Tibial artery (tissue), 4 donors: ENCODE measurements around the gene KDM1A.
A peak's percentile ranks its signal among the peaks of the same experiment; 100 is the strongest.

Experiments used
- DNase-seq, 2 donors: peaks; one replicate each; pipeline ENCODE4 v3.0.0-alpha.2; 2019
- H3K27ac ChIP-seq, 2 donors: fragments of 200-600 bp; sonication (generic) in 1 of 2; 1 replicate in 1 of 2; 2 replicates in 1 of 2; pipeline ENCODE4 v1.5.1; 2018 to 2019; ENCODE audit warnings: mild to moderate bottlenecking in 1 of 2
- H3K27me3 ChIP-seq, 2 donors: fragments of 200-600 bp; sonication (generic) in 1 of 2; one replicate each; pipeline versions ENCODE4 v1.5.1 to v1.6.0; 2016 to 2019
- H3K36me3 ChIP-seq, 3 donors: fragments of 200-600 bp; sonication (generic) in 2 of 3; one replicate each; pipeline ENCODE4 v1.5.1; 2016 to 2019; ENCODE audit warnings: mild to moderate bottlenecking in 2 of 3
- H3K4me1 ChIP-seq, 4 donors: fragments of 200-600 bp; sonication (generic) in 2 of 4; 1 replicate in 3 of 4; 2 replicates in 1 of 4; pipeline ENCODE4 v1.5.1; 2016 to 2019
- H3K4me3 ChIP-seq, 2 donors: fragments of 200-600 bp; sonication (generic) in 1 of 2; 1 replicate in 1 of 2; 2 replicates in 1 of 2; pipeline ENCODE4 v1.5.1; 2018 to 2019; ENCODE audit warnings: mild to moderate bottlenecking in 2 of 2
- H3K9me3 ChIP-seq, 3 donors: fragments of 200-600 bp; sonication (generic) in 1 of 3; one replicate each; pipeline ENCODE4 v1.5.1; 2016 to 2019
- intact Hi-C: fragments of 100-400 bp; cut with DNase I; formaldehyde crosslinking; loops from one replicate; pipeline ENCODE4 v1.15.0; 2023; ENCODE audit warnings: low total_unique reads
- TF ChIP-seq, protein P1 (sequence below), 2 experiments: fragments of 200-600 bp in 1 of 2; fragments of 450-650 bp in 1 of 2; IDR thresholded peaks; one replicate each; pipeline ENCODE4 v1.5.1; 2017 to 2019; ENCODE audit warnings: antibody characterized with exemption in 2 of 2, mild to moderate bottlenecking in 1 of 2, moderate library complexity in 1 of 2

Gene KDM1A

DNA sequence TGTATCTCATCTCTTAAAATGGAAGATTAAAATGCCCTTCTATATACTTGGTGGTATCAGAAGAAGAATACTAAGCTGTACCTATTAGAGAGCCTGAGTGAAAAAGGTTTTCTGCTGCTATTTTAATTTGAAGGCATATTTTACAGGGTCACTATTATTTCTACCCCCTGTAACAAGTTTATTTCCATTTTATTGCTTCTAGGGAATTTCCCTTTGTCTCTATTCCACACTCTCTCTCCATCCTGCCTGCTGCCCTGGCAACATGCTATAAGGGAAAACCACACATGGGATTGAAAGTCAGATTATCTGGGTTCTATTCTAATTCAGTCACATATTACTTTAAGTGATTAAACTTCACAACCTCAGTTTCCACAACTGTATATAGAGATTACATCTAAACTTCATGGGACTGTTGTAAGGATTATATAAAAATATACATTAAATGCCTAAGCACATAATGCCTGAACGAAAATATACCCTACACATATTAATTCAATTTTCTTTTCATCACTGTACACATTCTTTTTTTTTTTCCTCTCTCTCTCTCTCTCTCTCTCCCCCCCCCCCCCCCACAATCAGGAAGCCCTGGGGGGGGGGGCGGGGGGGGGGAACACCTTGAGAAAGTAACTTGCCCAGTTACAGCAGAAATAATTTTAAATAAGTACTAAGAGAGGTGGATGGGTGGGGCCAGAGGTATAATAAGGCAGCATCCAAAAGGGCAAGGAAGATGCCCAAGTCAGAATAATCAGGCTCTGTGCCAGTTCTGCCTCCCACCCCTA lies 97.8 kb downstream of the KDM1A start:
- TF ChIP-seq, protein P1, sequence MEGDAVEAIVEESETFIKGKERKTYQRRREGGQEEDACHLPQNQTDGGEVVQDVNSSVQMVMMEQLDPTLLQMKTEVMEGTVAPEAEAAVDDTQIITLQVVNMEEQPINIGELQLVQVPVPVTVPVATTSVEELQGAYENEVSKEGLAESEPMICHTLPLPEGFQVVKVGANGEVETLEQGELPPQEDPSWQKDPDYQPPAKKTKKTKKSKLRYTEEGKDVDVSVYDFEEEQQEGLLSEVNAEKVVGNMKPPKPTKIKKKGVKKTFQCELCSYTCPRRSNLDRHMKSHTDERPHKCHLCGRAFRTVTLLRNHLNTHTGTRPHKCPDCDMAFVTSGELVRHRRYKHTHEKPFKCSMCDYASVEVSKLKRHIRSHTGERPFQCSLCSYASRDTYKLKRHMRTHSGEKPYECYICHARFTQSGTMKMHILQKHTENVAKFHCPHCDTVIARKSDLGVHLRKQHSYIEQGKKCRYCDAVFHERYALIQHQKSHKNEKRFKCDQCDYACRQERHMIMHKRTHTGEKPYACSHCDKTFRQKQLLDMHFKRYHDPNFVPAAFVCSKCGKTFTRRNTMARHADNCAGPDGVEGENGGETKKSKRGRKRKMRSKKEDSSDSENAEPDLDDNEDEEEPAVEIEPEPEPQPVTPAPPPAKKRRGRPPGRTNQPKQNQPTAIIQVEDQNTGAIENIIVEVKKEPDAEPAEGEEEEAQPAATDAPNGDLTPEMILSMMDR (IDR thresholded peaks at IDR 0.05), result no peak
- intact Hi-C loops, result no loop called here
- Histone ChIP-seq H3K27me3 (no peaks in the 10 kb centered on the region), H3K27ac (no peak overlapping the region), H3K9me3 (no peaks in the 10 kb centered on the region), H3K36me3 (no peaks in the 10 kb centered on the region), H3K4me3 (no peak overlapping the region), H3K4me1 (peaks cover 0 to 67% (median 13%) of the 10 kb centered on the region in 4 donors)
- no peak for DNase-seq

DNA sequence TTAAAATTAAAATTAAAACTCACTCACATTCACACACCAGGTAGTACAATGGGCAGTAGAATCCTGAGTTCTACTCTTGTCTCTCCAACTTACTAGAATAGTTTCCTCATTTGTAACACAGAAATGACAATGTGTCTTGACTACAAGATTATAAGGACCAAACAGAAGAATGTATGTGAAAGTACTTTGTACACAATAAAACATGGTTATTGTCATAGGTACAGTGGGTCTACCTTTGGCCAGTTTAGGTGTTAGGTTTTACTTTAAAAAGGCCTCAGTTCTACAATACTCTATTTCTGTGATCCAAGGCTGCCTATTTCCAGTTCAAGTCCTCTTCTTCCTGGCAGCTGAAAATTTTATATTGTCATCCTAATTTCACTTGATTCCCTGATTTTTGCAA lies 99.1 kb downstream of the KDM1A start:
- Histone ChIP-seq H3K4me1 (peaks cover 0 to 70% (median 22%) of the 10 kb centered on the region in 4 donors), H3K36me3 (no peaks in the 10 kb centered on the region), H3K27ac (peak overlapping the region in 1 of 2 donors; percentile 25), H3K9me3 (no peaks in the 10 kb centered on the region), H3K4me3 (no peak overlapping the region), H3K27me3 (no peaks in the 10 kb centered on the region)
- no peak for DNase-seq
- TF ChIP-seq, protein P1 (IDR thresholded peaks at IDR 0.05), result no peak
- intact Hi-C loops, result no loop called here

DNA sequence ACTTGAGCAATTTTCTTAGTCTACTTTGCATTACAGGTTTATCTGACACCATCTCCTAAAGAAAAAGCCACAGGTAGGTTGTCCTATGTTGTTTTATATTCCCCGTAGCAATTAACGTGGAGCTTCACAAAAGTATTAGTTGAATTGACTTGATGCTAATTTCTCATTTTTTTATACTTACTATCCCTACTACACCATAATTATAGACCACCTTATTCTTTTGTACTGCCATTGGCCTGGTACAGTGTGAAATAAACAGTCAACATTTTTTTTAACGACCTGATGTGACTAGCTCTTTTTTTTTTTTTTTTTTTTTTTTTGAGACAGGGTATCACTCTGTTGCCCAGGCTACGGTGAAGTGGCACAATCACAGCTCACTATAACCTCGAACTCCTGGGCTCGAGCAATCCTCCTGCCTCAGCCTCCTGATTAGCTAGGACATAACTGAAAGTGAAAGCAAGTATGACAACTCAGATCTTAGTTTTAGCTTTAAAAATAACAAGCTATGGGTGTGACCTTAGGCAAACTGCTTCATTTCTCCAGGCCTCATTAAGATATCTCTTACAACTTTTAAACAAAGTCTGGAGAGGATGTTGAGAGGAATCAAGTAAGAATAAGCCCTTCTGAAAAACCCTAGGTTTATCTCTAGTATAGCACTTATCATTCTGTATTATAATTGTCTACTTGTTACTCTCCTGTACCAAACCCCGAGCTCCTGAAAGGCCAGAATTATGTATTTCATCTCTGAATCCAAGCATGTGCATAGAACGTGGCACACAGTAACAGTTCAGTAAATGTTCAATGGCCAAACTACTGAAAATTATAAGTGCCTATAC lies 99.9 kb downstream of the KDM1A start:
- Histone ChIP-seq H3K4me3 (peak overlapping the region; percentile 6 to 14), H3K27me3 (no peaks in the 10 kb centered on the region), H3K36me3 (no peaks in the 10 kb centered on the region), H3K27ac (peak overlapping the region in 1 of 2 donors; percentile 25), H3K4me1 (peaks cover 0 to 70% (median 25%) of the 10 kb centered on the region in 4 donors), H3K9me3 (no peaks in the 10 kb centered on the region)
- intact Hi-C loops, result no loop called here
- no peak for DNase-seq
- TF ChIP-seq, protein P1 (IDR thresholded peaks at IDR 0.05), result no peak

DNA sequence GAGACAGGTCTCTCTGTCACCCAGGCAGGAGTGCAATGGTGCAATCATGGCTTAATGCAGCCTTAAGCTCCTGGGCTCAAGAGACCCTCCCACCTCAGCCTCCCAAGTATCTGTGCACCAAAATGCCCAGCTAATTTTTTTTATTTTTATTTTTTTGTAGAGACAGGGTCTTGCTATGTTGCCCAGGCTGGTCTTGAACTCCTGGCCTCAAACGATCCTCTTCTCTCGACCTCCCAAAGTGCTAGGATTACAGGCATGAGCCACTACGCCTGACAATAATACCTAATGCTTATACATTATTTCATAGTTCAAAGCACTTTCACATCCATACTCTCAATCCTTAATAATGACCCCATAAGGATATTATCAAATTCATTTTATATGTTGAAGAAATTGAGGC lies 101.1 kb downstream of the KDM1A start:
- intact Hi-C loops, result no loop called here
- TF ChIP-seq, protein P1 (IDR thresholded peaks at IDR 0.05), result no peak
- no peak for DNase-seq
- Histone ChIP-seq H3K27me3 (no peaks in the 10 kb centered on the region), H3K36me3 (no peaks in the 10 kb centered on the region), H3K4me3 (no peak overlapping the region), H3K9me3 (no peaks in the 10 kb centered on the region), H3K4me1 (peaks cover 0 to 59% (median 25%) of the 10 kb centered on the region in 4 donors), H3K27ac (no peak overlapping the region)

DNA sequence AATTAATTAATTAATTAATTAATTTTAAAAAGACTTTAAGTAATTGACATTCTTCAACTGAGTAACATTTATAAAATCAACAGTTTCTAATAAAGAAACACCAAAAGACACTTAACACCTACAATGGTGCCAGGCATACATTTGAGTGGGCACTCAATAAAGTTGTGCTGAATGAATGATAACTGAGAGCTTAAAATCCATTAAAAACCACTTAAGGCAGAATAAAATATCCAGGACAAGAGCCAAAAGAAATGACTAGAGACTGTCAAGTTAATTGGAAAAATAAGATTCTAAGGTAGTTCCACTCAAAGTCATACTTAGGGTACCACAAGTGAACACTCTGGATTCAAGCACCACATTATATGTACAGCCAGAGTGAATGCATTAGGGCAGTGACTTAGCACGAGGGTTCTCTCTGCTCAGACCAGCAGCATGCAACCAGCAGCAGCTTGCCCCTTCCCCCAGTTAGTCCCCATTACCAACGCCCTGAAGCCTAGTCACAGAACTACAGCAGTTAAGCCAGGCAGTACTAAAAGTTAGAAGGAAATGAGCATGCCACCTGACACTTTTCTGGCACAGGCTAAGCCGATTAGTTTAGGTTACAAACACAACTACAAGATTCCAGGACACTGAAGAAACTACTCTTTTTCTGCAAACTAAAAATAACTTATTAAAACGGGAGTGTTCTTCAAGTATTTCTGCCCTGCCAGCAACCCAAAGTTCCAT lies 102.9 kb downstream of the KDM1A start:
- H3K27ac ChIP-seq, result peak overlapping the region; percentile 4 to 23
- H3K9me3 ChIP-seq, result no peaks in the 10 kb centered on the region
- peak overlapping the region in 1 of 2 donors; percentile 18 for H3K4me3 ChIP-seq
- H3K36me3 ChIP-seq, result no peaks in the 10 kb centered on the region
- TF ChIP-seq, protein P1 (IDR thresholded peaks at IDR 0.05), result no peak
- no peaks in the 10 kb centered on the region for H3K27me3 ChIP-seq
- DNase-seq, result peak; percentile 30 to 71
- peaks cover 0 to 66% (median 29%) of the 10 kb centered on the region in 4 donors for H3K4me1 ChIP-seq
- intact Hi-C loops, result no loop called here
